T-helper 17 cell (primary cell): ENCODE measurements around the gene CFAP161. TPM values are rescaled to one million over a fixed set of nuclear protein-coding genes. Genes with fewer than 3 reads are reported as not detected.
A peak's percentile ranks its signal among the peaks of the same experiment; 100 is the strongest.
"Not testable (repeated sequence)": the region's sequence is repeated elsewhere in the genome, so short reads cannot be mapped to it uniquely, and the experiment has no call there.

Source experiments
- ATAC-seq: fragments of 150-1000 bp; cut with Tn5 transposase; 2 replicates; pipeline ENCODE4 v1.10.0; 2021; ENCODE audit warnings: mild to moderate bottlenecking, moderate library complexity
- DNase-seq, 3 donors: peaks; one replicate each; pipeline versions ENCODE4 v3.0.0 to v3.0.0-alpha.2; 2020 to 2021
- H3K9me3 ChIP-seq: one replicate; pipeline ENCODE4 v1.7.0; 2013; ENCODE audit warnings: low read length, mild to moderate bottlenecking; ENCODE audit not compliant: control insufficient read depth, poor library complexity, severe bottlenecking
- H3K27ac Mint-ChIP-seq: one replicate; pipeline ENCODE4 v1.8.0; 2022; ENCODE audit warnings: mild to moderate bottlenecking, moderate library complexity, mixed read lengths
- H3K27me3 Mint-ChIP-seq: one replicate; pipeline ENCODE4 v1.8.0; 2022; ENCODE audit warnings: mixed read lengths
- H3K36me3 Mint-ChIP-seq: one replicate; pipeline ENCODE4 v1.8.0; 2022; ENCODE audit warnings: low read depth, mixed read lengths
- H3K4me1 Mint-ChIP-seq: one replicate; pipeline ENCODE4 v1.8.0; 2022; ENCODE audit warnings: mild to moderate bottlenecking, mixed read lengths
- H3K4me3 Mint-ChIP-seq: one replicate; pipeline ENCODE4 v1.8.0; 2022; ENCODE audit warnings: mild to moderate bottlenecking, moderate library complexity, mixed read lengths
- total RNA-seq, 4 donors: library from RNA in 2 of 4; stranded (reverse) in 2 of 4; gene quantifications; one replicate each; pipeline ENCODE4 v1.2.3 and lab custom pipeline; 2022 to 2026

The CFAP161 gene
- total RNA-seq, 2 donors from 2014 or later, result 4.1 TPM; not detected in 1

- DNase-seq (no peak), ATAC-seq (no peak)
- no peaks in the 10 kb centered on the region for H3K9me3 ChIP-seq
Observed at GRCh38 chr15:81155375-81156218, 21.5 kb downstream of the CFAP161 start.

GRCh38 chr15:81156324-81156723 is 22.3 kb downstream of the CFAP161 start:
- Mint-ChIP-seq H3K27ac (no peak overlapping the region), H3K27me3 (peaks cover 31% of the 10 kb centered on the region), H3K36me3 (no peaks in the 10 kb centered on the region), H3K4me3 (no peak overlapping the region), H3K4me1 (peaks cover 13% of the 10 kb centered on the region)
- ATAC-seq (no peak), DNase-seq (no peak)
- H3K9me3 ChIP-seq, result no peaks in the 10 kb centered on the region

More at GRCh38 chr15:81155375-81156218, 21.5 kb downstream of the CFAP161 start:
- no peaks in the 10 kb centered on the region for H3K36me3 Mint-ChIP-seq
- H3K4me3 Mint-ChIP-seq, result no peak overlapping the region
- peaks cover 6% of the 10 kb centered on the region for H3K4me1 Mint-ChIP-seq
- H3K27ac Mint-ChIP-seq, result no peak overlapping the region
- H3K27me3 Mint-ChIP-seq, result peaks cover 30% of the 10 kb centered on the region

DNA sequence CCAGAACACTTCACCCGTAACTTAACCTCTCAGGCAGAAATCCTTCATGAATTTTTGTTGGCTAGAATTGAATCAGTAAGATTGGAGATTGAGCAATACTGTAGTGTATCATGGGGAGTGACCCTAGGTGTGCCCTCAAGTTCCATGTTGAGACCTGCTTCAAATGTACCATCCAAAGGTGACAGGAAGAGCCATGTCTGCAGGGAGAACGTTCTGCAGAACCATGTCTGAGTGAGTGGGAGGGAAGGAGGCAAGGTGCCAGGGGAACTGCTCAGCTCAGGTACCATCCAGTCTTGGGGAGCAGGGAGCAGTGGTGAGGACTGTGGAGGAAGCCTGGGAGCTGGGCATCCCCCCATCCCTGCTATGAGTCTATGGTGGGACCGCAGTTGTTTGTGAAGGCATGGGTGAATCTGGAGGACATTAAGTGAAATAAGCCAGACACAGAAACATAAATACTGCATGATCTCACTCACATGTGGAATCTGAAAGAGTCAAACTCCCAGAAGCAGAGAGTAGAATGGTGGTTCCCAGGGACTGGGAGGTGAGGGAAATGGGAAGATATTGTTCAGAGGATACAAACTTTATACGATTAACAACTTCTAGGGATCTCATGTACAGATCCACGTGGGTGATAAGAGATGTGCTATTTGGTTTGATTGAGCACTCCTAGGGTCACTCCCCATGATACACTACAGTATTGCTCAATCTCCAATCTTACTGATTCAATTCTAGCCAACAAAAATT is 23.3 kb downstream of the CFAP161 start:
- H3K4me3 Mint-ChIP-seq, result no peak overlapping the region
- H3K27me3 Mint-ChIP-seq, result peaks cover 29% of the 10 kb centered on the region
- peaks cover 24% of the 10 kb centered on the region for H3K4me1 Mint-ChIP-seq
- H3K9me3 ChIP-seq, result no peaks in the 10 kb centered on the region
- ATAC-seq, result no peak
- no peak for DNase-seq
- no peaks in the 10 kb centered on the region for H3K36me3 Mint-ChIP-seq
- H3K27ac Mint-ChIP-seq, result no peak overlapping the region

- peaks cover 32% of the 10 kb centered on the region for H3K27me3 Mint-ChIP-seq
- H3K9me3 ChIP-seq, result no peaks in the 10 kb centered on the region
- no peak overlapping the region for H3K27ac Mint-ChIP-seq
- H3K4me3 Mint-ChIP-seq, result no peak overlapping the region
- H3K4me1 Mint-ChIP-seq, result peaks cover 25% of the 10 kb centered on the region
- no peak for ATAC-seq
- no peak for DNase-seq
- no peaks in the 10 kb centered on the region for H3K36me3 Mint-ChIP-seq
Observed at GRCh38 chr15:81157939-81158223, 23.8 kb downstream of the CFAP161 start.

- H3K4me1 Mint-ChIP-seq, result peaks cover 25% of the 10 kb centered on the region
- ATAC-seq, H3K27ac Mint-ChIP-seq, H3K4me3 Mint-ChIP-seq, H3K36me3 Mint-ChIP-seq, DNase-seq, H3K9me3 ChIP-seq: not testable (repeated sequence)
- peaks cover 29% of the 10 kb centered on the region for H3K27me3 Mint-ChIP-seq
Observed at GRCh38 chr15:81158561-81158960, 24.5 kb downstream of the CFAP161 start.

- no peak for DNase-seq
- no peaks in the 10 kb centered on the region for H3K36me3 Mint-ChIP-seq
- ATAC-seq, result no peak
- no peaks in the 10 kb centered on the region for H3K9me3 ChIP-seq
- H3K27me3 Mint-ChIP-seq, result peaks cover 35% of the 10 kb centered on the region
- no peak overlapping the region for H3K4me3 Mint-ChIP-seq
- peaks cover 31% of the 10 kb centered on the region for H3K4me1 Mint-ChIP-seq
- H3K27ac Mint-ChIP-seq, result no peak overlapping the region
Observed at GRCh38 chr15:81160312-81161159, 26.5 kb downstream of the CFAP161 start.

DNA sequence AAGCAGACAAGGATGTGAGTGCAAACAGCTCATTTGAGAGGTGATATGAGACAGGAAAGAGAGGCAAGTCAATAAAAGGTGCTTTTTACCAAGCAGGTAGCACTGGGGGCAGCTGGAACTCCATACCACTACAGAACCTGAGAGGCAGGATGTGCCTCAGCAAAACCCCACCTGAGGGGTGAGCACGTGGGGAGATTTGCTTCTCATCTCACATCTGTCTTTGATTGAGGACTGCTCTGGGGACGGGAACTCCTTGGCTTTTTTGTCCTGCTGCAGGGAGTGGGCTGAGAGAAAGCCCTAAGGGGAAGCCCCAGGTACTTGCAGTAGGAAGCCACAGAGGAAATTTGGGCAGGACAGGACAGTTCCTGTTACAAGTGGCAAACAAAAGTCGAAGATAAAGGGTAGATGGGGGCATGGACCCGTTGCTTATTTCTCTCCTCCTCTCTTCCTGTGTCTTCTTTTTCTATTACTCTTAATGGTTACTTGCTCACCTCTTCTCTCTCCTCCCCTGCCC is 27.1 kb downstream of the CFAP161 start:
- H3K4me1 Mint-ChIP-seq, result peaks cover 29% of the 10 kb centered on the region
- peak overlapping the region; percentile 71 for H3K27ac Mint-ChIP-seq
- H3K4me3 Mint-ChIP-seq, result no peak overlapping the region
- ATAC-seq, result peak; percentile 30
- no peaks in the 10 kb centered on the region for H3K9me3 ChIP-seq
- no peak for DNase-seq
- no peaks in the 10 kb centered on the region for H3K36me3 Mint-ChIP-seq
- H3K27me3 Mint-ChIP-seq, result peaks cover 35% of the 10 kb centered on the region

DNA sequence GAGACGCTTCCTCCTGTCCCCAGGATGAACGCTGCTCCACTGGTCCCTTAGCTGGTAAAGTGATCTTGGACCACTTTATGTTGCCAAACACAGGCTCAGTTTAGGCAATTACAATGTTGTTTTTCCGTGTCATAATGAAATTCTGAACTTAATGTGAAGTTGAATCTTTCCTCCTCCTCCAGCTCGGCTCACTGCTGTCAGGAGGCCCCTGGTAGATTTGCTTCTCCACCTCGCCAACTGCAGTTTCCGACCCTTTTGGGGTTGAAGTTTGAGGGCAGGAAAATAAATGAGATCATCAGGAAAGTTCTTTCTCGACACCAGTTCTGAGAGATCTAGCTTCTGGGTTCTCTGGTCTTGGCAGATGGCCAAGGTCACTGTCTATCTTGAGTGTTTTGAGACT is 27.8 kb downstream of the CFAP161 start:
- Mint-ChIP-seq H3K4me1 (peaks cover 28% of the 10 kb centered on the region), H3K27me3 (peaks cover 32% of the 10 kb centered on the region), H3K36me3 (no peaks in the 10 kb centered on the region)

GRCh38 chr15:81163961-81164800 is 30.1 kb downstream of the CFAP161 start:
- DNase-seq, result no peak
- Mint-ChIP-seq H3K36me3 (no peaks in the 10 kb centered on the region), H3K27me3 (peaks cover 30% of the 10 kb centered on the region), H3K4me3 (no peak overlapping the region), H3K27ac (no peak overlapping the region), H3K4me1 (peaks cover 32% of the 10 kb centered on the region)
- no peak for ATAC-seq
- no peaks in the 10 kb centered on the region for H3K9me3 ChIP-seq

More for the DNA sequence above, 27.8 kb downstream of the CFAP161 start:
- H3K9me3 ChIP-seq, result no peaks in the 10 kb centered on the region
- DNase-seq (no peak), ATAC-seq (no peak)
- no peak overlapping the region for H3K4me3 Mint-ChIP-seq
- H3K27ac Mint-ChIP-seq, result peak overlapping the region; percentile 71

GRCh38 chr15:81165535-81165934 is 31.5 kb downstream of the CFAP161 start:
- ATAC-seq, result no peak
- Mint-ChIP-seq H3K4me3 (no peak overlapping the region), H3K36me3 (no peaks in the 10 kb centered on the region), H3K27ac (no peak overlapping the region), H3K4me1 (peaks cover 32% of the 10 kb centered on the region), H3K27me3 (peaks cover 26% of the 10 kb centered on the region)
- H3K9me3 ChIP-seq, result no peaks in the 10 kb centered on the region
- DNase-seq, result no peak

DNA sequence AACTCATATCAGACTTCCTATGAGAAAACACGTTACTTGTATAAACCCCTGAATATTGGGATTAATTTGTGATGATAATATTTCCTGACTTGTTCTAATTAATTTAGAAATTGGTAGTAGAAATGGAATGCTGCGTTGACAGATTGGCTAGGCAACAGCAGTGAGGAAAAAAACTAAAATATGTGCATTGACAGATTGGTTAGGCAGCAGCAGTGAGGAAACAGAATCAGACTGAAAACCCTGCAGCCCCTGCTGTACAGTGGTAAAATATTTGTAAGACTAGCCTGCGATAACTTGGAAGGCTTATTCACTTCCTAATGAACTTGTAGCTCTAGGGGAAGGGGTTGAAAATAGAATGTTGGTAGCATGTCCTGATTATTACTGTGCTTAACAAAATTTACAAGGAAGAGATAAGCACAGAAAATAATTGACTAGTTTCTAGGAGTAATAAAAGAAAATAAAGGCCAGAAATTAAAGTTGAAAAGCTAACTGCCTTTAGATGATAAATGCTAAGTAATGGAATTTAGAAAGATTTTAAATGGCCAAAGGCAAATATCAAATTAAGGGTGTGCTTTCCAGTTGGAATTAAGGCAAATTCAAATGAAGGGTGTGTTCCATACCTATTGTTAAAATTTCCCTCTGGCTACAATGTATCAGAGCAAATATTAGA is 32.7 kb downstream of the CFAP161 start:
- H3K36me3 Mint-ChIP-seq, result no peaks in the 10 kb centered on the region
- H3K27ac Mint-ChIP-seq, result no peak overlapping the region
- DNase-seq (no peak), ATAC-seq (no peak)
- no peak overlapping the region for H3K4me3 Mint-ChIP-seq
- H3K27me3 Mint-ChIP-seq, result peaks cover 23% of the 10 kb centered on the region
- H3K9me3 ChIP-seq, result no peaks in the 10 kb centered on the region
- peaks cover 20% of the 10 kb centered on the region for H3K4me1 Mint-ChIP-seq

- no peak for DNase-seq
- peaks cover 22% of the 10 kb centered on the region for H3K27me3 Mint-ChIP-seq
- H3K36me3 Mint-ChIP-seq, result no peaks in the 10 kb centered on the region
- H3K4me1 Mint-ChIP-seq, result peaks cover 12% of the 10 kb centered on the region
- H3K27ac Mint-ChIP-seq, result no peak overlapping the region
- no peak for ATAC-seq
- no peak overlapping the region for H3K4me3 Mint-ChIP-seq
- no peaks in the 10 kb centered on the region for H3K9me3 ChIP-seq
Observed at GRCh38 chr15:81168131-81168526, 34.1 kb downstream of the CFAP161 start.
